Measurements from ENCODE around the gene JMJD6.

DNA sequence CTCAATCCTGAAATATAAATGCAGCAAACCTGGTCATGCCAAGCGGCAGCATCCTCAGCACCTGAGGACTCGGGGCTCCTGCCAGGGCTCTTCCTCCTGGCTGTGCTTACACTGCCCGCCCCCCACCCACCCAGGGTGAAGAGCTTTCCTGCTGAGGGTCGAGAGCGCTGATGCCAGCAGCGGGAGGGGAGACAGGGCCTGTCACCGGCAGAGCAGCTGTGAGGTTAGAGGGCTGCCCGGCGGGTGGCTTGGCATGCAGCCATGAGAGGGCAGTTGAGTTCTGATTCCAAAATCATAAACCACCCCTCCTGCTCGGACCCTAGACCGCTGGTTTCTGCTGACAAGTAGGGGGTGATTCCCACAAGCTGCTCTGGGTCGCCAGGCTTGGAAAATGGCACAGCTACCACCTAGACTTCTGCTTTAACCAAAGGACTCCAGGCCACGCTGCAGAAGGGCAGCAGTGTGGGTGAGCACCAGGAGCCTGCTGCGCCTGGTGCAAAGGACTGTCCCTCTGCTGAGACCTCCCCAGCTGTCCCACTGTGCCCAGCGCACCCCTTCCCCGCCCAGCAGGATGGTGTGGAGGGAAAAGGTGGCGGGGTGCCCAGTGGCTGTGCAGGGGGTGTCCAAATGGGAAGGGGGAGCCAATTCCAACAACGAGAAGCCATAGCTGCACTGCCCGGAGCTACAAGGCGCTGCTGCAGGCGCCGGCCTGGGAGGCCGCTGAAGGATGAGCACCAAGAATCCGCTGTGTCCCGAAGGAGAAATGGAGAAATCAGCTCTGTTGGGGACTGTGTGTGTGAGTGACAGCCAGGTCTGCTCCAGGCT lies 42.3 kb downstream of the JMJD6 start:
- TF ChIP-seq, protein P1, sequence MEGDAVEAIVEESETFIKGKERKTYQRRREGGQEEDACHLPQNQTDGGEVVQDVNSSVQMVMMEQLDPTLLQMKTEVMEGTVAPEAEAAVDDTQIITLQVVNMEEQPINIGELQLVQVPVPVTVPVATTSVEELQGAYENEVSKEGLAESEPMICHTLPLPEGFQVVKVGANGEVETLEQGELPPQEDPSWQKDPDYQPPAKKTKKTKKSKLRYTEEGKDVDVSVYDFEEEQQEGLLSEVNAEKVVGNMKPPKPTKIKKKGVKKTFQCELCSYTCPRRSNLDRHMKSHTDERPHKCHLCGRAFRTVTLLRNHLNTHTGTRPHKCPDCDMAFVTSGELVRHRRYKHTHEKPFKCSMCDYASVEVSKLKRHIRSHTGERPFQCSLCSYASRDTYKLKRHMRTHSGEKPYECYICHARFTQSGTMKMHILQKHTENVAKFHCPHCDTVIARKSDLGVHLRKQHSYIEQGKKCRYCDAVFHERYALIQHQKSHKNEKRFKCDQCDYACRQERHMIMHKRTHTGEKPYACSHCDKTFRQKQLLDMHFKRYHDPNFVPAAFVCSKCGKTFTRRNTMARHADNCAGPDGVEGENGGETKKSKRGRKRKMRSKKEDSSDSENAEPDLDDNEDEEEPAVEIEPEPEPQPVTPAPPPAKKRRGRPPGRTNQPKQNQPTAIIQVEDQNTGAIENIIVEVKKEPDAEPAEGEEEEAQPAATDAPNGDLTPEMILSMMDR (IDR thresholded peaks at IDR 0.05): no peak
- TF ChIP-seq POLR2A (IDR thresholded peaks at IDR 0.05): no peak

Measured in Peyer's patch (tissue), 4 donors.